ENCODE measurements around the gene DIP2A. TPM values are rescaled to one million over a fixed set of nuclear protein-coding genes. Genes with fewer than 3 reads are reported as not detected.

The DIP2A gene
- total and polyA plus RNA-seq, 2 of the 8 experiments (the other 6 are each of a cell fraction or from before 2014, with no cell fraction given) = 16.0 to 27.1 TPM

DNA sequence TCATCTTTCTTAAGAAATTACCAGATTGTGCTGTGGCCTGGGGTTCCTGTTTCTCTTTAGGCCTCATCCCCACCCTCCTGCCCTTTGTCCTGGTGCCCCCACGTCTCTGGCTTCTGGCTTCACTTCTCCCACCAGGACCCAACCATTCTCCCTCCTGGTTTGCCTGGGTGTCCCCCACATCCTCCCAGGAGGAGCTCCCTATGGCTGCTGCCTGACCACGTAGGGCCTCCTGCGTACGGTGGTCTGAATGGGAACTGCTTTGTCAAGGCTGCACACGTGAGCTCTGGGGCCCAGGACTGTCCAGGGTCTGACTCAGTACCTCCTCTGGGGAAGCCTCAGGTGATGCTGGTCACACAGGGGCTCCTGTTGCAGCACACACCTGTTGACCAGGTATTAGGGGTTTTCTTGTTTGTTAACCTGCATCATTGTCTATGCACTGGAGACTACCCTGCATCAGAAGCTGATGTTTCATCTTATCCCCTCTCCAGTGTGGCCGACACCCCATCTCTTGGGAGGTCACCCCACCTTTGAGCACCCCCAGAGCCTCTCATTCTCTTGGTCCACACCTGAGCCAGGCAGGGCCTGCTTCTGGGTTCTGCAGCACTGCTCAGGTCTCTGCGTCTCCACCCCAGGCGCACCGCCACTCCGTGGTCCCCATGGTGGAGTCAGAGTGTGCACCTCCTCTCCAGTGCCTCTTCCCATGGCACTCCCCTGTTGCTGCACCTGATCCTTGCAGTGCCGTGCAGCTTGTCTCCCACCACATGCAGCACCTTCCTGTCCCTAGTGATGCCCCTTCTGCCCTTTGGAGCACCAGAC is 80.4 kb downstream of the DIP2A start:
- no peak overlapping the region for H3K18ac ChIP-seq (ENCODE audit: extremely low read depth, low read length)
- no peak overlapping the region for H3K9ac ChIP-seq (replicated peaks in 1 of 4; ENCODE audit: extremely low read depth in 1 of 4, low read depth in 3 of 4, low read length in 3 of 4)
- no peak overlapping the region for H3K27ac ChIP-seq (ENCODE audit: low read depth, low read length)
- no peak overlapping the region for H2BK5ac ChIP-seq (ENCODE audit: low read depth, low read length)
- H3K56ac ChIP-seq (replicated peaks; ENCODE audit: insufficient read length, low read depth, low read length) = no peak overlapping the region
- POLR2A ChIA-PET (ENCODE audit: partially characterized antibody) = no interaction called here
- no peak overlapping the region for H3K4me3 ChIP-seq (ENCODE audit: extremely low read depth in 1 of 4, insufficient read depth in 2 of 4, low read depth in 3 of 4, low read length in 4 of 4)
- no peak overlapping the region for H2BK20ac ChIP-seq (ENCODE audit: low read length)
- no peak overlapping the region for H2AFZ ChIP-seq (ENCODE audit: low read length)
- FAIRE-seq (no peak), DNase-seq (ENCODE audit: low read depth in 1 of 2, low spot score in 2 of 2) (peak in 1 of 2 experiments; percentile 37)
- H4K20me1 ChIP-seq (replicated peaks in 1 of 2; ENCODE audit: control insufficient read depth in 1 of 2, insufficient read depth in 2 of 2, low read length in 2 of 2) = peaks cover 0 to 7% of the 10 kb centered on the region in 2 experiments
- no peak overlapping the region for H3K4ac ChIP-seq (replicated peaks; ENCODE audit: insufficient read length, low read depth, low read length)
- WGBS, 2 experiments (ENCODE audit: extremely low coverage in 1 of 2, insufficient coverage in 1 of 2, insufficient read length in 1 of 2, insufficient replicate concordance in 2 of 2, low coverage in 1 of 2, low lambda C conversion rate in 2 of 2, missing lambda C conversion rate in 1 of 2) = 96% methylated on average over 11 of the region's 11 CpGs; no CpG with 5 or more reads in 1 of the 2 experiments
- CTCF ChIA-PET (ENCODE audit: partially characterized antibody) = no interaction called here
- H3K23me2 ChIP-seq (ENCODE audit: low read depth, low read length) = no peaks in the 10 kb centered on the region
- H3K4me1 ChIP-seq (replicated peaks in 1 of 4; ENCODE audit: control insufficient read depth in 3 of 4, insufficient read depth in 4 of 4, low read length in 3 of 4) = no peaks in the 10 kb centered on the region
- H3K23ac ChIP-seq (ENCODE audit: insufficient read length) = no peak overlapping the region
- H2BK120ac ChIP-seq (replicated peaks; ENCODE audit: low read depth, low read length) = no peak overlapping the region
- no peak overlapping the region for H3K14ac ChIP-seq (ENCODE audit: insufficient read length)
- no peak overlapping the region for H4K8ac ChIP-seq (ENCODE audit: extremely low read depth, insufficient read depth, low read length)
- peaks cover 2 to 18% (median 11%) of the 10 kb centered on the region in 4 experiments; a peak in 5 of 8 replicates for H3K36me3 ChIP-seq (ENCODE audit: control insufficient read depth in 2 of 4, insufficient read depth in 4 of 4, low read length in 3 of 4)
- H4K5ac ChIP-seq (ENCODE audit: insufficient read length, low read depth, low read length) = no peak overlapping the region
- no peaks in the 10 kb centered on the region for H3K79me1 ChIP-seq (ENCODE audit: low read depth, low read length)
- no peak overlapping the region for H3K4me2 ChIP-seq (ENCODE audit: insufficient read depth in 1 of 2, low read depth in 2 of 2, low read length in 2 of 2)
- H4K91ac ChIP-seq (replicated peaks; ENCODE audit: insufficient read length, low read length) = no peak overlapping the region
- H2BK15ac ChIP-seq (ENCODE audit: low read length) = no peak overlapping the region
- no peaks in the 10 kb centered on the region for H3K27me3 ChIP-seq (replicated peaks in 1 of 4; ENCODE audit: control insufficient read depth in 3 of 4, extremely low read depth in 1 of 4, insufficient read depth in 3 of 4, low read length in 3 of 4)
- no peaks in the 10 kb centered on the region for H3K79me2 ChIP-seq (ENCODE audit: control insufficient read depth in 1 of 2, insufficient read depth in 2 of 2, low read length in 2 of 2)
- no peaks in the 10 kb centered on the region for H3K9me3 ChIP-seq (ENCODE audit: insufficient read depth in 2 of 2, low read depth in 1 of 2, low read length in 1 of 2)
- no peak overlapping the region for H2BK12ac ChIP-seq (ENCODE audit: low read depth, low read length)
- no peak overlapping the region for H2AK5ac ChIP-seq (ENCODE audit: low read depth, low read length)
- TF ChIP-seq SUZ12 (IDR thresholded peaks at IDR 0.05; ENCODE audit: low read length) = no peak
- no peak for TF ChIP-seq HDAC6 (IDR thresholded peaks at IDR 0.05; ENCODE audit: low read depth, low read length)
